ENCODE measurements around the gene DNAI1.
"Not testable (repeated sequence)": the region's sequence is repeated elsewhere in the genome, so short reads cannot be mapped to it uniquely, and the experiment has no call there.

The DNAI1 gene

GRCh38 chr9:34458013-34458958 lies at the start of gene DNAI1, which contains the start of gene FAM219A:
TSS of gene DNAI1 (plus strand) at chr9:34458805. CDS start at chr9:34459006, 201 bp downstream.
TSS of gene FAM219A (minus strand) at chr9:34458570. CDS start at chr9:34458263, 307 bp downstream.
- DNase-seq = peak; percentile 98

GRCh38 chr9:34409154-34409553 lies 49.5 kb upstream of the DNAI1 start:
- no peak for DNase-seq

GRCh38 chr9:34412336-34412735 lies 46.3 kb upstream of the DNAI1 start:
- no peak for DNase-seq

- no peak for DNase-seq
Observed at GRCh38 chr9:34413231-34413852, 45.3 kb upstream of the DNAI1 start.

- peak; percentile 74 for DNase-seq
Observed at GRCh38 chr9:34417734-34418133, 40.9 kb upstream of the DNAI1 start.

- no peak for DNase-seq
Observed at GRCh38 chr9:34419716-34420504, 38.7 kb upstream of the DNAI1 start.

- DNase-seq = no peak
Observed at GRCh38 chr9:34426347-34427074, 32.1 kb upstream of the DNAI1 start.

- DNase-seq = no peak
Observed at GRCh38 chr9:34428325-34428958, 30.2 kb upstream of the DNAI1 start.

GRCh38 chr9:34430843-34431437 lies 27.7 kb upstream of the DNAI1 start:
- DNase-seq = peak; percentile 89

- peak; percentile 5 for DNase-seq
Observed at GRCh38 chr9:34431667-34432066, 26.9 kb upstream of the DNAI1 start.

- peak; percentile 70 for DNase-seq
Observed at GRCh38 chr9:34437006-34437925, 21.3 kb upstream of the DNAI1 start.

- not testable (repeated sequence) for DNase-seq
Observed at GRCh38 chr9:34437926-34438307, 20.7 kb upstream of the DNAI1 start.

GRCh38 chr9:34438465-34438864 lies 20.1 kb upstream of the DNAI1 start:
- not testable (repeated sequence) for DNase-seq

GRCh38 chr9:34440017-34440416 lies 18.6 kb upstream of the DNAI1 start:
- no peak for DNase-seq

GRCh38 chr9:34442770-34443169 lies 15.8 kb upstream of the DNAI1 start:
- no peak for DNase-seq

GRCh38 chr9:34443533-34443932 lies 15.1 kb upstream of the DNAI1 start:
- no peak for DNase-seq

GRCh38 chr9:34443976-34444375 lies 14.6 kb upstream of the DNAI1 start:
- DNase-seq = no peak

GRCh38 chr9:34446468-34446891 lies 12.1 kb upstream of the DNAI1 start:
- DNase-seq = no peak

GRCh38 chr9:34446951-34447350 lies 11.7 kb upstream of the DNAI1 start:
- no peak for DNase-seq

GRCh38 chr9:34450644-34451043 lies 8.0 kb upstream of the DNAI1 start:
- DNase-seq = no peak
